ENCODE data around the gene RASSF4.

DNA sequence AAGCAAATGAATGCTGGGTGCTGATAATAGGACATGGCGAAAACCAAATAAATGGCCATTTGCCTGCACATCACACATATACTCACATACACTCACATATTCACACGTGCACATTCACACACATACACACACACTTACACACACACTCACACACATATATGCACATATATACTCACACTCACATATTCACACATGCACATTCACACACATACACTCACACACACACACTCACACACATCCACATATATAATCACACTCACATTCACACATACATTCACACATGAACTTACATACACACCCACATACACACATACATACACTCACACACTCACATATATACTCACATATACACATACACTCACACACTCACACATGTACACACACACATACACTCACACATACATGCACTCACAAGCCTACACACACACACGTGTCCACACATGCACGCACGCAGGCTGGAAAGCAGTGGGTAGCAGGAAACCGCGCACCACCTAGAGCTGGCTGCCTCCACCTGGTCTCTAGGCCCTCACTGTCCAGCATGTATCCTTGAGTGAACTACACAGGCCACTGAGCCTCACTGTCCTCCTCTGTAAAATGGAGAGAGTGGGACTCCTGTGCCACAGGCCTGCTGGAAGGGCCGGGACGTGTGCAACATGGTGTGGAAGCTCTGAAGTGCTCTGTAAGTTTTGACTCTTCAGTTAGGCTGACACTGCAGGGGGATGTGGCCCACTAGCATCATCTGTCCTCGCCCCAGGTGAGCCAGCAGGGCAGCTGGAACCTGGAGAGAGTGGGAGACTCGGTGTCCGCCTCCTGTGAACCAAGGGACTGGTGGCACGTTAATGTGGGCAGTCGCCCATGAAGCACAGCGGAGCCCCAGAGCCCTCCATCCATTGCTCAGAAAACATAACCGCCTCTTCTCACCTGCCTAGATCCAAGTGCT lies 33.5 kb upstream of the RASSF4 start:
- TF ChIP-seq, protein P1, sequence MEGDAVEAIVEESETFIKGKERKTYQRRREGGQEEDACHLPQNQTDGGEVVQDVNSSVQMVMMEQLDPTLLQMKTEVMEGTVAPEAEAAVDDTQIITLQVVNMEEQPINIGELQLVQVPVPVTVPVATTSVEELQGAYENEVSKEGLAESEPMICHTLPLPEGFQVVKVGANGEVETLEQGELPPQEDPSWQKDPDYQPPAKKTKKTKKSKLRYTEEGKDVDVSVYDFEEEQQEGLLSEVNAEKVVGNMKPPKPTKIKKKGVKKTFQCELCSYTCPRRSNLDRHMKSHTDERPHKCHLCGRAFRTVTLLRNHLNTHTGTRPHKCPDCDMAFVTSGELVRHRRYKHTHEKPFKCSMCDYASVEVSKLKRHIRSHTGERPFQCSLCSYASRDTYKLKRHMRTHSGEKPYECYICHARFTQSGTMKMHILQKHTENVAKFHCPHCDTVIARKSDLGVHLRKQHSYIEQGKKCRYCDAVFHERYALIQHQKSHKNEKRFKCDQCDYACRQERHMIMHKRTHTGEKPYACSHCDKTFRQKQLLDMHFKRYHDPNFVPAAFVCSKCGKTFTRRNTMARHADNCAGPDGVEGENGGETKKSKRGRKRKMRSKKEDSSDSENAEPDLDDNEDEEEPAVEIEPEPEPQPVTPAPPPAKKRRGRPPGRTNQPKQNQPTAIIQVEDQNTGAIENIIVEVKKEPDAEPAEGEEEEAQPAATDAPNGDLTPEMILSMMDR (IDR thresholded peaks at IDR 0.05; ENCODE audit: insufficient read depth, low read depth, low read length), result no peak
- TF ChIP-seq EZH2 (IDR thresholded peaks at IDR 0.05; ENCODE audit: insufficient read depth, low read length), result no peak

Measured in astrocyte (in vitro differentiated cells and primary cell).